ELF-1 (cell line): ENCODE measurements around the gene SPECC1L.
"Not testable (repeated sequence)": the region's sequence is repeated elsewhere in the genome, so short reads cannot be mapped to it uniquely, and the experiment has no call there.

Experiments
- DNase-seq: peaks from one replicate; pipeline ENCODE4 v3.0.0-alpha.2; 2016; ENCODE audit warnings: low read depth, low spot score

The SPECC1L gene

DNA sequence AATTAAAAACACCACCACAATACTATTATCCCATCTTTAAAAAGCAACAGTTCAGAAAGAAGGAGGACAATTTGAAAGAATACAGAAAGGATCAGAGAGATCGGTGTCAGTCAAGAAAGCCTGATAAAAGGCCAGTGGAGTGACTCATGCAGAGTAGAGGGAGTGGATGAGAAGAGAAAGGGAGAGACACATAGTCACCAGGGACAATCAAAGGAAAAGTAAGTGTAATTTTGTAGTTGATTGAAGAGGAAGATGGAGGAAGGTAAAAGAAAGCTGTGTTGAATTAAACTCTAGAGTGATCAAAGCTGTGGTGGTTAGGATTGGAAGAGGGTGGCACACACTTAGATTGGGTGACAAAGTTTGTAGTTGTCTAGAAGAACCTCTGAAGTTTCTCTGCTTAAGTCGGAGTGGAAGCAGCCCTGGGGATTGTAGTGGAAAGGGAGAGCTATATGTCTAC is 14.1 kb downstream of the SPECC1L start:
- DNase-seq, result no peak

DNA sequence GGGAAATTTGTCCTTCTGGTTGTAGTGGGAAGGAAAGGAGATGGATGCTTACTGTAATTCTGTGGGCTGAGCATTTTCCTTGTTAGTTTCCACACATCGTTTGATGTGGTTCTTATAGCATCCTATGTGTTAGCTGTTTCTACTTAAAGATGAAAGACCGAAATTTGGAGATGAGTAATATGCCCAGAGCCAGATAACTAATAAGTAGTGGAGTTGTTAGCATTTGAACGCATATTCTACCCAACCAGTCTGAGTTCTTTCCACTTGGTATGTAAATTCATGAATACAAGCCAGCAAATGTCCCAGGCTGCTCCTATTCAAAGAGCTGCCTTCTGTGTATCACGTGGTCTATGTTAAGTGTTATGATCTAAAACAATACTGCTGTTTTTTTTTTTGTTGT is 14.6 kb downstream of the SPECC1L start:
- no peak for DNase-seq

DNA sequence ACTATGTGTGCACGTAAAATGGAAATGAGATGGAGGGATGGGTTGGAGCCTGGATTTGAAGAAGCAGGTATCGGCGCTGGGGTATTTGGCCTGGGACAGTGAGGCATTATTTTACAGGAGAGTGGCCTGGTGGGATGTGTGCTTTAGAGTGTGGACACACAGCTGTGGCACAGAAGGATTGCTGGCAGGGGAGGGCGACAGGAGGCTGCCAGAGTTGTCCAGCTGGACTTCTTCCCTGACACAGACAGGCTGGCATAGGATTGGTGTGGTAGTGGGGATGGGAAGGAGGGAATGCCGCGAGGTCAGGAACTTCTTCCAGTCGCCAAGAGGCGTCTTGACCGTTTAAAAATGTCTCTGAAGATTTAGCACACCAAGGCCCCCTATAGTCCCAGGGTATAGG is 16.6 kb downstream of the SPECC1L start:
- DNase-seq, result not testable (repeated sequence)

- DNase-seq, result not testable (repeated sequence)
Observed at GRCh38 chr22:24287801-24288200, 17.2 kb downstream of the SPECC1L start.

GRCh38 chr22:24289114-24289513 is 18.5 kb downstream of the SPECC1L start:
- DNase-seq, result no peak

DNA sequence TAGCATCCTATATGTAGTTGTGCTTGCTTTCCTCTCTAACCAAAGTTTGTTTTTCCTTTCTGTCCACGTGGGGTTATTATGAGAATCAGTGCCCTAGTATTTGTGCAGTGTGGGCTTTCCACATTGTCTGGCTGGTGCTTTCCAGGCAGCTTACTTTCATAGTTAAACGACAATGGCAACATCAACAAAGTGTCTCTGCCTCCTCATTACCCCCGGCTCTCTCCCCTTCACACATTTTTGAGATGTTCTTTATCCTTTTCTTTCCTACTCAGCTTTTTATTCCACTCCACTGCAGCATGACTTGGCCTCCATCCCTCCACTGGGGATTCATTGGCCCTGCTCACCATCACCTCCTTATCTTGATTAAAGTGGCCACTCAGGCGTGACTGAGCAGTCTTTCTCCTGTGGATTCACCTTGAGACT is 19.1 kb downstream of the SPECC1L start:
- DNase-seq, result no peak

- no peak for DNase-seq
Observed at GRCh38 chr22:24290459-24290858, 19.8 kb downstream of the SPECC1L start.

DNA sequence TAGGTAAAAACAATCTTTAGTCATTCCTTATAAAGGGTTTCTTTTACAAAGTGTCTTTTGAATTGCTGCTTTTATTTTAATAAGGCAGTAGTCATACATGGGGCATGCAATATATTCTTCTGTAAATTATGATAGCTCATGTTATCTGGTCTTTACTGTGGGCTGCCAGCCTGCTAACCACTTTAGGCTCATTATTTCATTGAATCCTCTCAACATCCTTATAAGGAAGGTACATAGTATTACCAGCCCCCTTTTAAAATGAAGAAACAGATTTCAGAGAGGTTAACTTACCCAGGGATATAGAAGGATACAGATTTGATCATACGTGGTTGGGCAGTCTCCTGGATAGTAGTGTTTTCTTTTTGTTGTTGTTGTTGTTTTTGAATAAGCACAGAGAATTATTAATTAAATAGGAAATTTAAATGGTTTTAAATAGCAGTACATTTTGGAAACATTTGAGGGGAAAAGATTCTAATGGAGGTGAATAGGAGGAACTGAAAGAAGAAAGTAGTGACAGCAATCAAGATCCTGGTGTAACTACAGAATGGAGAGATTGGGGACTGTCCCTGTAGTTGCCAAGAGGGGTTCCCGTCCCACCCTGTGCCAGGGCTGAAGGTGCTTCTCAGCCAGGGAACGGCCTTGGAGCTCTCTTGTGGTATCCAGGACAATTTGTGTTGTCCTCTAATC is 21.0 kb downstream of the SPECC1L start:
- no peak for DNase-seq

DNA sequence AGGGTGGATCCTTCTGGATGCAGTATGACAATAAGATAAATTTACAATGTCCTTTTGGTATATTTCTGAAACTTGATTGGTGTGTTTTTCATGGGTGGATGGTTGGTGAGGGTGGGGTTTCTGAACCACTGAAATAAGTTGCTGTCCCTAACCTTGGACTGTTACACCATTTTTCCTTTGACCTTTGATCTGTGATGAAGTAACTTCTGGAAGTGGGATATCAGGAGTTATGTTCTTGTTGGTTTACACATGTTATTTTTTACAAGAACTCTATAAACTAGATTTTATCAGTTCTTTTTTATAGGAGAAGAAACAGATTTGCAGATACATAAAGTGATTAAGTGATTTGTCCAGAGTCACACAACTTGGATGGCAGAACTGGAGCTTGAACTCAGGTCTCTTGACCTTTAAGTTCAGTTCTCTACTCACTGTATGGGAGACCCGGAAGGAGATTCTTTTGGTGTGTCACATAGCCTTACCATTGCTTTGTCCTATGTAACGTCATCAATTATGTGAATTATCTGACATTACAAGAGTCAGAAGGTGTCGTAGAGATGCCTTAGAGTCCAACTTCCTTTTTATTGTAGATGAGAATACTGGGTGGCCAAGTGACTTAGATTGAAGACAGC is 21.7 kb downstream of the SPECC1L start:
- not testable (repeated sequence) for DNase-seq

GRCh38 chr22:24294913-24295312 is 24.3 kb downstream of the SPECC1L start:
- not testable (repeated sequence) for DNase-seq

DNA sequence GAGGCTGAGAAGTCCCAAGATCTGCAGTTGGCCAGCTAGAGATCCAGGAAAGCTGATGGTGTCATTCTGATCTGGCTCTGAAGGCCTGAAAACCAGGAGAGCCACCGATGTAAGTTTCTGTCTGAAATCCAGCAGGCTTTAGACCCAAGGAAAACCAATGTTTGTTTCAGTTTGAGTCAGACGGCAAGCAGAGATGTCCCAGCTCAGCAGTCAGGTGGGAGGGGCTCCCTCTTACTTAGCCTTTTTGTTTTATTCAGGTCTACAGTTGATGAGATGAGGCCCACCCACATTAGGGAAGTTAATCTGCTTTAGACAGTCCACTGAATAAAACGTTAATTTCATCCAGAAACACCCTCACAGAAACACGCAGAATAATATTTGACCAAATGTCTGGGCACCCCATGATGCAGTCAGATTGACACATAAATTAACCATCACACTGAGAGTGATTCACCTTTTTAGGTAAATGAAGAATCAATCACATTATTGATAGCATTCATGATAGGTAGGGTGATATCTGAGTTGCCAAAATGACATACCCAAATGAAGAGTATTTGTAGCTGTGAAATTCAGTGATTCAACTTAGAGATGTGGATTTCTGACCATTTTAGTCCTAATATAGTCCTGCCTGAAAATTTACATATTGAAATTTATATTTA is 28.0 kb downstream of the SPECC1L start:
- DNase-seq, result not testable (repeated sequence)

DNA sequence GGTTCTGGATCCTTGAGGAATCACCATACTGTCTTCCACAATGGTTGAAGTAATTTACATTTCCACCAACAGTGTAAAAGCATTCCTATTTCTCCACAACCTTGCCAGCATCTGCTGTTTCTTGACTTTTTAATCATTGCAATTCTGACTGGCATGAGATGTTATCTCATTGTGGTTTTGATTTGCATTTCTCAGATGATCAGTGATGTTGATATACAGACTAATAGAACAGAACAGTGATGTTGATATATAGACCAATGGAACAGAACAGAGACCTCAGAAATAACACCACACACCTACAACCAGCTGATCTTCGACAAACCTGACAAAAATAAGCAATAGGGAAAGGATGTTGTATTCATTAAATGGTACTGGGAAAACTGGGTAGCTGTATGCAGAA is 29.9 kb downstream of the SPECC1L start:
- not testable (repeated sequence) for DNase-seq

GRCh38 chr22:24302591-24302990 is 32.0 kb downstream of the SPECC1L start:
- DNase-seq, result no peak

DNA sequence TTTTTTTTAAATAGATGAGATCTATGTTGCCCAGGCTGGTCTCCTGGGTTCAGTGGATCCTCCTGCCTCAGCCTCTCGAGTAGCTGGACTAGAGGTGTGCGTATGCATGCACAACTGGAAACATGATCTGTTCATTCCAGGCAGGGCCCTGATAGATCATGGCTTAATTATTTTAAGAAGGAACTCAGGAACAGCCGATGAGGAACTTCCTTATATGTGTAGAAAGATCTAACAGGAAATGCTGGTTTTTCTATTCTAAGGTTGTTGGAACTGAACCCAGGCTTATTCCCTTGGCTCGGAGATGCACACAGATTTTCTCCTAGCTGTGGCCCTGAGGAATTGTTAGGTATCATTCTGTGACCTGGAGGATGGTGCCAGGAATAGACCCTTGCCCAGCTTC is 32.4 kb downstream of the SPECC1L start:
- no peak for DNase-seq

DNA sequence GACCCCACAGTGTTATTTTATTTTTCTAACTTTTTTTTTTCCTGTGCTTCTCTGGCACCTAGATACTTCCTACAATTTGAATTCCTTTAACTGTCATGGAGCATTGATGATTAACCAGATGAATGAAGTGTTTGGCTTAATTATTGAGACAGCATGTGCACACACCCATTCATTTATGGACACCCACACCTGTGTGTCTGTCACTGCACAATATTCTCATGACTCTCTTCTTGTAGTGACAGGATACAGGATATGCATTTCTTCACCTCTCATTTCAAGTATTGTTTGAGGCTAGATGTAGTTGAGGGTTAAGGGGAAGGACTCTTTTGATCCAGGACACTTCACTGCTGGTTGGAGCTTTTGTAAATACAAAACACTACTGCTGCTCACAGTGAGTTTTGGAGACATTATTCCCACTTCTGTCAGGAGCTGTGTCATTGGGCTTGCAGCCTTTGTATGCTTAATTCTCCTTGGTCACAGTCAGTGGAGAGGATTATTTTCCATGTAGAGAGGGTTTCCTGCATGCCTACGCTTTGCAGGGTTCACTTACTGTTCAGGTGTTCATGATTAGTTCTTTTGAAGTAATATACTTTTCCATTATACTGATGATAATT is 33.5 kb downstream of the SPECC1L start:
- no peak for DNase-seq

- DNase-seq, result no peak
Observed at GRCh38 chr22:24305260-24305692, 34.6 kb downstream of the SPECC1L start.

DNA sequence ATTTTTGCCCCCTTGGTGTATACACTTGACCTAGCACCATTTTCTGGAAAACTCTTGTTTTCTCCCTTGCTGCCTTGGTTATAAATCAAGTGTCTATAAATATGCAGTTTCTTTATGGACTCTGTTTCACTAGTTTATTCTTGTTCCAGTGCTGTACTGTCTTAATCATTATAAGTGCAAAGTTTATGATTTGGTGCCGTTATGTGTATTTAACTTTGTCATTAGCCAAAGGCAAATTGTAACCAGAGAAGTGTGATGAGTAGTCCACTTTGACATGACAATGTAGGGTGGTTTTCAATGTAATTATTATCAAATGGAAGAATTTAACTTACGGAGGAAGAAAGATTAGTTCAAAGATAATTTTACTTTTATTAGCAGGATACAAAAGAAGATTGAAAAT is 40.3 kb downstream of the SPECC1L start:
- DNase-seq, result no peak

- no peak for DNase-seq
Observed at GRCh38 chr22:24315367-24315966, 44.8 kb downstream of the SPECC1L start.

- DNase-seq, result not testable (repeated sequence)
Observed at GRCh38 chr22:24316264-24316663, 45.6 kb downstream of the SPECC1L start.

DNA sequence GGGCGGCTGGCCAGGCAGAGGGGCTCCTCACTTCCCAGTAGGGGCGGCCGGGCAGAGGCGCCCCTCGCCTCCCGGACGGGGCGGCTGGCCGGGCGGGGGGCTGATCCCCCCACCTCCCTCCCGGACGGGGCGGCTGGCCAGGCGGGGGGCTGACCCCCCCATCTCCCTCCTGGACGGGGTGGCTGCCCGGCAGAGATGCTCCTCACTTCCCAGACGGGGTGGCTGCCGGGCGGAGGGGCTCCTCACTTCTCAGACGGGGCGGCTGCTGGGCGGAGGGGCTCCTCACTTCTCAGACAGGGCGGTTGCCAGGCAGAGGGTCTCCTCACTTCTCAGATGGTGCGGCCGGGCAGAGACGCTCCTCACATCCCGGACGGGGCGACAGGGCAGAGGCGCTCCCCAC is 46.9 kb downstream of the SPECC1L start:
- DNase-seq, result not testable (repeated sequence)

DNA sequence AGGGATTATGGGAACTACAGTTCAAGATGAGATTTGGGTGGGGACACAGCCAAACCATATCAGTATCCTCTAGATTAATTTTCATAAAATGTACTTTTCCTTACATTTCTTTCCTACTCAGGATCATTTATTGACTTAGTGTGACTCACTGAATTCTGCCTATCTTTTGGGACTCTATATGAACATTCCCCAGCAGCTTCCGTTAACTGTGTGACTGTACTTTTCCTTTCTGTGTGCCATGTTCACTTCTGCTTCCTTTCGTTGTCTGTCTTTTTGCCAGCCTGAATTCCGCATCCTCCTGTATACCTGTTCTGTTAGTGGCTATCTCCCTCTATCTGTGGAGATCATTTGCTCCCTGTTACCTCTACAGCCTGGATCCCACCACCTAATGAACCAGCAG is 48.8 kb downstream of the SPECC1L start:
- DNase-seq, result no peak

DNA sequence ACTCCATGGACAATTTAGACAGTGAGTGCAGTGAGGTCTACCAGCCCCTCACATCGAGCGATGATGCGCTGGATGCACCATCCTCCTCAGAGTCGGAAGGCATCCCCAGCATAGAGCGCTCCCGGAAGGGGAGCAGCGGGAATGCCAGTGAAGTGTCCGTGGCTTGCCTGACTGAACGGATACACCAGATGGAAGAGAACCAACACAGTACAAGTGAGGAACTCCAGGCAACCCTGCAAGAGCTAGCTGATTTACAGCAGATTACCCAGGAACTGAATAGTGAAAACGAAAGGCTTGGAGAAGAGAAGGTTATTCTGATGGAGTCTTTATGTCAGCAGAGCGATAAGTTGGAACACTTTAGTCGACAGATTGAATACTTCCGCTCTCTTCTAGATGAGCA is 51.4 kb downstream of the SPECC1L start:
- DNase-seq, result no peak
